Ovary (tissue), 9 donors: Measurements from ENCODE around the gene TAS2R40. TPM values are rescaled to one million over a fixed set of nuclear protein-coding genes. Genes with fewer than 3 reads are reported as not detected.
"Not testable (repeated sequence)": the region's sequence is repeated elsewhere in the genome, so short reads cannot be mapped to it uniquely, and the experiment has no call there.

Source experiments
- DNase-seq, 5 donors: peaks; one replicate each; pipeline ENCODE4 v3.0.0-alpha.2; 2019 to 2020
- H3K27ac ChIP-seq, 2 donors: fragments of 200-600 bp; one replicate each; pipeline versions ENCODE4 v1.5.1 to v1.8.0; 2019 to 2022
- H3K27me3 ChIP-seq: fragments of 200-600 bp; one replicate; pipeline ENCODE4 v1.8.0; 2022
- H3K36me3 ChIP-seq: fragments of 200-600 bp; sonication (generic); one replicate; pipeline ENCODE4 v1.5.1; 2019
- H3K4me1 ChIP-seq: one replicate; pipeline ENCODE4 v1.8.1; 2013; ENCODE audit warnings: mild to moderate bottlenecking, moderate library complexity; ENCODE audit not compliant: insufficient read depth
- H3K4me3 ChIP-seq: fragments of 200-600 bp; sonication (generic); one replicate; pipeline ENCODE4 v1.5.1; 2017
- H3K9me3 ChIP-seq, 2 donors: fragments of 200-600 bp in 1 of 2; sonication (generic) in 1 of 2; one replicate each; pipeline versions ENCODE4 v1.5.1 to v1.8.1; 2013 to 2019; ENCODE audit warnings: mild to moderate bottlenecking in 1 of 2, moderate library complexity in 1 of 2
- CTCF ChIP-seq, 3 donors: fragments of 450-650 bp in 2 of 3; fragments of 200-600 bp in 1 of 3; IDR thresholded peaks; one replicate each; pipeline versions ENCODE4 v1.5.1 to v1.8.0; 2016 to 2022; ENCODE audit warnings: antibody characterized with exemption in 3 of 3, mild to moderate bottlenecking in 1 of 3
- EP300 ChIP-seq: sonication (generic); formaldehyde crosslinking; IDR thresholded peaks from one replicate; pipeline ENCODE4 v1.6.1; 2017; ENCODE audit warnings: antibody characterized with exemption
- POLR2A ChIP-seq: fragments of 450-650 bp; IDR thresholded peaks from one replicate; pipeline ENCODE4 v1.6.1; 2017; ENCODE audit warnings: antibody characterized with exemption, mild to moderate bottlenecking, moderate library complexity
- WGBS, 3 donors: extraction: QIAGEN DNeasy Blood & Tissue Kit in 1 of 3; methylation state at CpG; one replicate each; pipeline versions ENCODE4 v1.1.5 to v1.1.7; 2013 to 2017; 5-methylcytosine and 5-hydroxymethylcytosine counted together
- intact Hi-C, 4 donors: fragments of 100-400 bp; cut with DNase I; formaldehyde crosslinking; loops; one replicate each; pipeline versions ENCODE4 v1.11.0 to v1.15.1; 2022 to 2023
- polyA plus RNA-seq, 2 donors: library from polyadenylated mRNA; stranded (reverse); fragments of 200-250 nt in 1 of 2; fragments of 350-450 nt in 1 of 2; fragmentation: Illumina TruSeq in 1 of 2; extraction: RNeasy Lipid Tissue Mini Kit (QIAGEN cat#74804) in 1 of 2; gene quantifications; one replicate each; pipeline ENCODE4 v1.2.3, GENCODE V29; 2013 to 2014
- total RNA-seq, 7 donors: library from RNA; depleted of rRNA in 2 of 7; stranded (reverse); fragments of >200 nt in 2 of 7; fragmentation: NEBNext Ultra II Directional in 3 of 7; extraction: Animal tissue kit (Norgen Biotek cat#: 25700) in 3 of 7; gene quantifications; one replicate each; pipeline versions ENCODE4 v1.1.0 to v1.2.4, GENCODE V29; 2016 to 2023
- donor health status: DM: no; HTN: no; CAD: no; lungs with moderate emphysema.
- donor health status: DM: no; HTN: no; CAD: no.
- donor health status: Bipolar disorder and iron deficiency.
- donor health status: DM: yes; HTN: yes; CAD: no.
- donor health status: DM: no; HTN: no; CAD: no.
- donor health status: DM: yes; HTN: yes; CAD: no.

The TAS2R40 gene
- total and polyA plus RNA-seq, 9 donors: not detected

- TF ChIP-seq EP300 (no peak), POLR2A (no peak), CTCF (IDR thresholded peaks at IDR 0.05) (no peak)
These were observed 37.9 kb downstream of the TAS2R40 start for GRCh38 chr7:143259765-143260164.

GRCh38 chr7:143261901-143262300 lies 40.1 kb downstream of the TAS2R40 start:
- peaks cover 4% of the 10 kb centered on the region for H3K4me1 ChIP-seq
- no peak overlapping the region for H3K4me3 ChIP-seq
- no peak for DNase-seq
- H3K36me3 ChIP-seq: no peaks in the 10 kb centered on the region
- intact Hi-C loops: loop anchor here in 1 of 4 donors (10.0 kb wide), 1 partner anchor 153 kb away; no protein-coding TSS in a partner anchor
- no peak overlapping the region for H3K27ac ChIP-seq
- 85 to 97% (median 86%) methylated on average over 1 of the region's 1 CpG for WGBS, 3 donors
- no peaks in the 10 kb centered on the region for H3K27me3 ChIP-seq
- no peak for TF ChIP-seq EP300
- H3K9me3 ChIP-seq: no peaks in the 10 kb centered on the region

More at GRCh38 chr7:143259765-143260164, 37.9 kb downstream of the TAS2R40 start:
- intact Hi-C loops: loop anchor here in 1 of 4 donors (10.0 kb wide), 1 partner anchor 155 kb away; no protein-coding TSS in a partner anchor
- Histone ChIP-seq H3K4me3 (no peak overlapping the region), H3K36me3 (no peaks in the 10 kb centered on the region), H3K4me1 (peaks cover 4% of the 10 kb centered on the region), H3K9me3 (no peaks in the 10 kb centered on the region), H3K27ac (no peak overlapping the region), H3K27me3 (no peaks in the 10 kb centered on the region)
- DNase-seq: no peak
- WGBS, 3 donors: 92 to 98% (median 95%) methylated on average over 2 of the region's 2 CpGs

- Histone ChIP-seq H3K27me3 (no peaks in the 10 kb centered on the region), H3K27ac (peak within 1 kb of the TSS; percentile 50 to 78), H3K4me3 (peak within 1 kb of the TSS; percentile 78), H3K4me1 (peaks cover 4% of the 10 kb centered on the region), H3K36me3 (no peaks in the 10 kb centered on the region), H3K9me3 (no peaks in the 10 kb centered on the region)
- 1 to 3% (median 1%) methylated on average over 45 to 48 of the region's 48 CpGs for WGBS, 3 donors
- intact Hi-C loops: loop anchor here in 1 of 4 donors (10.0 kb wide), 1 partner anchor 151 kb away; no protein-coding TSS in a partner anchor
- no peak for TF ChIP-seq CTCF (IDR thresholded peaks at IDR 0.05)
- TF ChIP-seq EP300: no peak
- no peak for TF ChIP-seq POLR2A
- DNase-seq: peak; percentile 75 to 86 (median 81)
These were observed 41.7 kb downstream of the TAS2R40 start, which contains the start of gene GSTK1 for GRCh38 chr7:143263266-143264195. GSTK1 (plus strand) TSS chr7:143263441; CDS start chr7:143263514, 73 bp downstream.

GRCh38 chr7:143264196-143264568 lies 42.3 kb downstream of the TAS2R40 start:
- 53 to 64% (median 55%) methylated on average over 15 of the region's 15 CpGs for WGBS, 3 donors
- Histone ChIP-seq H3K27ac (peak overlapping the region; percentile 50 to 78), H3K4me3 (peak overlapping the region; percentile 78)
- not testable (repeated sequence) for H3K4me1 ChIP-seq, H3K27me3 ChIP-seq, H3K36me3 ChIP-seq, H3K9me3 ChIP-seq, DNase-seq
- intact Hi-C loops: loop anchor here in 1 of 4 donors (10.0 kb wide), 1 partner anchor 151 kb away; no protein-coding TSS in a partner anchor

- no peak overlapping the region for H3K27ac ChIP-seq
- 77 to 81% (median 77%) methylated on average over 15 of the region's 15 CpGs for WGBS, 3 donors
- intact Hi-C loops: loop anchor here in 1 of 4 donors (10.0 kb wide), 1 partner anchor 150 kb away; no protein-coding TSS in a partner anchor
- no peaks in the 10 kb centered on the region for H3K36me3 ChIP-seq
- no peak for TF ChIP-seq CTCF (IDR thresholded peaks at IDR 0.05)
- TF ChIP-seq EP300: no peak
- no peak for TF ChIP-seq POLR2A
- peaks cover 4% of the 10 kb centered on the region for H3K4me1 ChIP-seq
- H3K27me3 ChIP-seq: no peaks in the 10 kb centered on the region
- no peak for DNase-seq
- no peaks in the 10 kb centered on the region for H3K9me3 ChIP-seq
- no peak overlapping the region for H3K4me3 ChIP-seq
These were observed 43.3 kb downstream of the TAS2R40 start for GRCh38 chr7:143265017-143265693.
